WTC11 (cell line): ENCODE data around the gene DPP7.

ENCODE experiments used
- AFF4 ChIP-seq: sonication (generic); formaldehyde crosslinking; IDR thresholded peaks from 2 replicates; pipeline ENCODE4 v1.8.1; 2023; ENCODE audit warnings: mild to moderate bottlenecking, missing genetic modification reagents, borderline replicate concordance
- CTCF ChIP-seq: fragments of 200-600 bp; IDR thresholded peaks from 2 replicates; pipeline ENCODE4 v1.8.0; 2022; ENCODE audit warnings: antibody characterized with exemption
- ZNF281 ChIP-seq: sonication (generic); formaldehyde crosslinking; IDR thresholded peaks from 2 replicates; pipeline ENCODE4 v1.8.0; 2023; ENCODE audit warnings: mild to moderate bottlenecking, missing genetic modification reagents

GRCh38 chr9:137114613-137115393 is at the start of gene DPP7:
- TF ChIP-seq ZNF281 (no peak), AFF4 (CRISPR knock-in tag) (no peak), CTCF (no peak)
